ENCODE measurements around the gene TAC3.

- no peak for TF ChIP-seq ZNF70 (CRISPR knock-in tag; IDR thresholded peaks at IDR 0.05)
- no peak for TF ChIP-seq PATZ1 (CRISPR knock-in tag; IDR thresholded peaks at IDR 0.05; ENCODE audit: borderline replicate concordance)
- no peak for TF ChIP-seq ARNTL (CRISPR knock-in tag; IDR thresholded peaks at IDR 0.05; ENCODE audit: borderline replicate concordance, low read depth)
Observed at GRCh38 chr12:57003395-57003794, 12.9 kb downstream of the TAC3 start.

Data from SK-N-SH treated with all-trans-retinoic acid at 6 μM for 48 hours (cell line).